DND-41 (cell line): ENCODE measurements around the gene SPPL2C.

Experiments
- ATAC-seq: fragments of 200-7000 bp; cut with Tn5 transposase; 3 replicates; pipeline ENCODE4 v1.9.1; 2021; ENCODE audit warnings: low read depth; ENCODE audit not compliant: insufficient read depth
- DNase-seq: peaks from one replicate; pipeline ENCODE4 v3.0.0-alpha.2; 2020
- H2AFZ ChIP-seq: 2 replicates; pipeline ENCODE4 v1.6.0; 2012; ENCODE audit warnings: low read depth, low read length
- H3K27ac ChIP-seq: 2 replicates; pipeline ENCODE4 v1.5.1; 2012; ENCODE audit warnings: low read length, inconsistent platforms
- H3K27me3 ChIP-seq: fragments of 200-600 bp; sonication (generic); 2 replicates; pipeline ENCODE4 v1.6.0; 2012; ENCODE audit warnings: low read length, mild to moderate bottlenecking, inconsistent platforms; ENCODE audit not compliant: insufficient read depth, poor library complexity
- H3K36me3 ChIP-seq: 2 replicates; pipeline ENCODE4 v1.5.1; 2012; ENCODE audit warnings: low read length, inconsistent platforms; ENCODE audit not compliant: insufficient read depth
- H3K4me1 ChIP-seq: 2 replicates; pipeline ENCODE4 v1.5.1; 2012; ENCODE audit warnings: mild to moderate bottlenecking, low read length; ENCODE audit not compliant: insufficient read depth
- H3K4me2 ChIP-seq: 2 replicates; pipeline ENCODE4 v1.6.0; 2012; ENCODE audit warnings: mild to moderate bottlenecking, moderate library complexity, low read length, inconsistent platforms; ENCODE audit not compliant: insufficient read depth
- H3K4me3 ChIP-seq, 2 experiments: fragments of 200-600 bp in 1 of 2; shearing (Covaris generic) in 1 of 2; 2 replicates each; pipeline ENCODE4 v1.5.1; 2012 to 2016; ENCODE audit warnings: inconsistent platforms in 2 of 2, low read length in 2 of 2, mild to moderate bottlenecking in 2 of 2, low read depth in 1 of 2, moderate library complexity in 1 of 2
- H3K79me2 ChIP-seq: 2 replicates; pipeline ENCODE4 v1.6.0; 2012; ENCODE audit warnings: low read length, inconsistent platforms; ENCODE audit not compliant: insufficient read depth
- H3K9ac ChIP-seq: 2 replicates; pipeline ENCODE4 v1.6.0; 2012; ENCODE audit warnings: low read depth, mild to moderate bottlenecking, inconsistent platforms, low read length, moderate library complexity
- H3K9me3 ChIP-seq: 2 replicates; pipeline ENCODE4 v1.5.1; 2012; ENCODE audit warnings: low read length, moderate library complexity, mild to moderate bottlenecking, inconsistent platforms; ENCODE audit not compliant: insufficient read depth, severe bottlenecking
- H4K20me1 ChIP-seq: 2 replicates; pipeline ENCODE4 v1.6.0; 2012; ENCODE audit warnings: low read length; ENCODE audit not compliant: insufficient read depth
- EZH2 ChIP-seq: IDR thresholded peaks from 3 replicates; pipeline ENCODE4 v1.6.1; 2012; ENCODE audit warnings: borderline replicate concordance, low read depth, mild to moderate bottlenecking, moderate library complexity, low read length, inconsistent platforms; ENCODE audit not compliant: severe bottlenecking
- TF ChIP-seq, protein P1 (sequence below): IDR thresholded peaks from 2 replicates; pipeline ENCODE4 v1.5.1; 2012; ENCODE audit warnings: borderline replicate concordance, low read length, moderate library complexity, mild to moderate bottlenecking; ENCODE audit not compliant: poor library complexity, severe bottlenecking; ENCODE audit errors: extremely low read depth

Gene SPPL2C

GRCh38 chr17:45895304-45895968 is 50.8 kb downstream of the SPPL2C start:
- no peaks in the 10 kb centered on the region for H3K27me3 ChIP-seq
- no peaks in the 10 kb centered on the region for H4K20me1 ChIP-seq
- peaks cover 14% of the 10 kb centered on the region for H3K4me1 ChIP-seq
- 0 out of 2 replicates have a peak overlapping the region, but pooled peaks have one; percentile 59 for H3K9ac ChIP-seq
- no peaks in the 10 kb centered on the region for H3K79me2 ChIP-seq
- peak overlapping the region; percentile 83 for H3K4me2 ChIP-seq
- peak overlapping the region in 1 of 2 experiments; percentile 61; a peak in 1 of 4 replicates for H3K4me3 ChIP-seq
- ATAC-seq (no peak), DNase-seq (no peak)
- no peak overlapping the region for H2AFZ ChIP-seq
- no peak overlapping the region for H3K27ac ChIP-seq
- no peaks in the 10 kb centered on the region for H3K9me3 ChIP-seq
- no peaks in the 10 kb centered on the region for H3K36me3 ChIP-seq
- TF ChIP-seq, protein P1, sequence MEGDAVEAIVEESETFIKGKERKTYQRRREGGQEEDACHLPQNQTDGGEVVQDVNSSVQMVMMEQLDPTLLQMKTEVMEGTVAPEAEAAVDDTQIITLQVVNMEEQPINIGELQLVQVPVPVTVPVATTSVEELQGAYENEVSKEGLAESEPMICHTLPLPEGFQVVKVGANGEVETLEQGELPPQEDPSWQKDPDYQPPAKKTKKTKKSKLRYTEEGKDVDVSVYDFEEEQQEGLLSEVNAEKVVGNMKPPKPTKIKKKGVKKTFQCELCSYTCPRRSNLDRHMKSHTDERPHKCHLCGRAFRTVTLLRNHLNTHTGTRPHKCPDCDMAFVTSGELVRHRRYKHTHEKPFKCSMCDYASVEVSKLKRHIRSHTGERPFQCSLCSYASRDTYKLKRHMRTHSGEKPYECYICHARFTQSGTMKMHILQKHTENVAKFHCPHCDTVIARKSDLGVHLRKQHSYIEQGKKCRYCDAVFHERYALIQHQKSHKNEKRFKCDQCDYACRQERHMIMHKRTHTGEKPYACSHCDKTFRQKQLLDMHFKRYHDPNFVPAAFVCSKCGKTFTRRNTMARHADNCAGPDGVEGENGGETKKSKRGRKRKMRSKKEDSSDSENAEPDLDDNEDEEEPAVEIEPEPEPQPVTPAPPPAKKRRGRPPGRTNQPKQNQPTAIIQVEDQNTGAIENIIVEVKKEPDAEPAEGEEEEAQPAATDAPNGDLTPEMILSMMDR: no peak
- TF ChIP-seq EZH2: no peak

GRCh38 chr17:45895969-45896785 is 51.5 kb downstream of the SPPL2C start:
- Histone ChIP-seq H3K4me2 (no peak overlapping the region), H2AFZ (no peak overlapping the region)

More at GRCh38 chr17:45895969-45896785, 51.5 kb downstream of the SPPL2C start:
- Histone ChIP-seq H3K27me3 (no peaks in the 10 kb centered on the region), H3K27ac (no peak overlapping the region), H3K79me2 (no peaks in the 10 kb centered on the region), H3K36me3 (no peaks in the 10 kb centered on the region), H3K4me1 (peaks cover 14% of the 10 kb centered on the region), H3K9me3 (no peaks in the 10 kb centered on the region), H3K9ac (no peak overlapping the region), H3K4me3 (no peak overlapping the region), H4K20me1 (no peaks in the 10 kb centered on the region)
- DNase-seq (no peak), ATAC-seq (no peak)
- TF ChIP-seq, protein P1: no peak
- no peak for TF ChIP-seq EZH2
